ENCODE results near the gene SHROOM3. TPM values are rescaled to one million over a fixed set of nuclear protein-coding genes. Genes with fewer than 3 reads are reported as not detected.

SHROOM3 gene
- total and polyA plus RNA-seq, 10 donors: 0.37 to 23.9 (median 8.3) TPM

- H3K4me3 ChIP-seq: no peak overlapping the region
- 72 to 81% (median 77%) methylated on average over 3 of the region's 3 CpGs for WGBS, 5 donors
- intact Hi-C loops (cut with DNase I; ENCODE audit: low total_unique reads): no loop called here
- no peaks in the 10 kb centered on the region for H3K9me3 ChIP-seq
- no peaks in the 10 kb centered on the region for H3K36me3 ChIP-seq
- peak overlapping the region in 5 of 8 donors; percentile 41 to 63 (median 51) for H3K27ac ChIP-seq
- DNase-seq: no peak
- H3K27me3 ChIP-seq (replicated peaks in 1 of 7): peaks cover 0 to 49% (median 8%) of the 10 kb centered on the region in 7 donors
- TF ChIP-seq POLR2A (IDR thresholded peaks at IDR 0.05): no peak
- TF ChIP-seq CTCF (IDR thresholded peaks at IDR 0.05 in 8 of 11, conservative IDR thresholded peaks at IDR 0.05 in 3 of 11): no peak
- peaks cover 0 to 14% (median 8%) of the 10 kb centered on the region in 6 donors for H3K4me1 ChIP-seq
These were observed 147.7 kb downstream of the SHROOM3 start for GRCh38 chr4:76582817-76583087.

GRCh38 chr4:76584241-76585152 lies 149.5 kb downstream of the SHROOM3 start:
- Histone ChIP-seq H3K4me3 (no peak overlapping the region), H3K4me1 (peaks cover 0 to 14% (median 8%) of the 10 kb centered on the region in 6 donors), H3K9me3 (no peaks in the 10 kb centered on the region), H3K27me3 (replicated peaks in 1 of 7) (peaks cover 0 to 66% (median 8%) of the 10 kb centered on the region in 7 donors), H3K27ac (peak overlapping the region in 6 of 8 donors; percentile 9 to 64 (median 43)), H3K36me3 (no peaks in the 10 kb centered on the region)
- 73 to 86% (median 76%) methylated on average over 9 of the region's 9 CpGs for WGBS, 5 donors
- intact Hi-C loops (cut with DNase I; ENCODE audit: low total_unique reads): no loop called here
- TF ChIP-seq POLR2AphosphoS5 (IDR thresholded peaks at IDR 0.05) (peak in 1 of 3 donors; percentile 37), POLR2A (IDR thresholded peaks at IDR 0.05) (no peak), CTCF (IDR thresholded peaks at IDR 0.05 in 8 of 11, conservative IDR thresholded peaks at IDR 0.05 in 3 of 11) (no peak)
- DNase-seq: no peak

DNA sequence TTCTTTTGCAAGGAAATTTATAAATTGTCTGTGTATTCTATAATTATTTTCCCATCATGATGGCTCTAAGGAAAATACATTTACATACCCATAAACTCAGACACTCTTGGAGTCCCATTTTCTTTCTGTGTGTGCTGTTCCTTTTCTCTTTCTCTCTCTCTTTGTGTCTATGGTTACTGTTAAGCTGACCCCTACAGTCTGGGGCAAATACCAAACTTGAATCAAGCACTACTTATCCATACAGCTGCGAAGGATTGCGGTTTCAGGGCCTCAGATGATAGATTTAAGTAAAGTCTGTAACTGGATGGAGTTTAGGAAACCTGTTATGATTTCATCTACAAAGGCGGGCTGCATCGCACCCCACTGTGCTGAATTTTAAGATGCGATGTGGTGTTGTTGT lies 150.2 kb downstream of the SHROOM3 start:
- intact Hi-C loops (cut with DNase I; ENCODE audit: low total_unique reads): no loop called here

More for the DNA sequence above, 150.2 kb downstream of the SHROOM3 start:
- TF ChIP-seq CTCF (IDR thresholded peaks at IDR 0.05 in 8 of 11, conservative IDR thresholded peaks at IDR 0.05 in 3 of 11): no peak
- no peak for TF ChIP-seq POLR2A (IDR thresholded peaks at IDR 0.05)
- TF ChIP-seq POLR2AphosphoS5 (IDR thresholded peaks at IDR 0.05): no peak
- Histone ChIP-seq H3K4me3 (peak overlapping the region in 1 of 8 donors; percentile 30), H3K27ac (peak overlapping the region in 6 of 8 donors; percentile 8 to 64 (median 16)), H3K4me1 (peaks cover 0 to 14% (median 8%) of the 10 kb centered on the region in 6 donors), H3K9me3 (no peaks in the 10 kb centered on the region), H3K27me3 (replicated peaks in 1 of 7) (peaks cover 0 to 67% (median 8%) of the 10 kb centered on the region in 7 donors), H3K36me3 (no peaks in the 10 kb centered on the region)
- 76 to 82% (median 77%) methylated on average over 5 of the region's 5 CpGs for WGBS, 5 donors
- no peak for DNase-seq
